GM12873 (cell line): ENCODE results near the gene SLC23A2.

Experiments
- TF ChIP-seq, protein P1 (sequence below): IDR thresholded peaks from 2 replicates; pipeline ENCODE4 v1.5.1; 2012; ENCODE audit warnings: low read depth, mild to moderate bottlenecking, moderate library complexity, low read length, control low read depth; ENCODE audit not compliant: insufficient read depth; ENCODE audit errors: missing control alignments

Gene SLC23A2

GRCh38 chr20:4883051-4883450, 118.3 kb downstream of the SLC23A2 start:
- TF ChIP-seq, protein P1, sequence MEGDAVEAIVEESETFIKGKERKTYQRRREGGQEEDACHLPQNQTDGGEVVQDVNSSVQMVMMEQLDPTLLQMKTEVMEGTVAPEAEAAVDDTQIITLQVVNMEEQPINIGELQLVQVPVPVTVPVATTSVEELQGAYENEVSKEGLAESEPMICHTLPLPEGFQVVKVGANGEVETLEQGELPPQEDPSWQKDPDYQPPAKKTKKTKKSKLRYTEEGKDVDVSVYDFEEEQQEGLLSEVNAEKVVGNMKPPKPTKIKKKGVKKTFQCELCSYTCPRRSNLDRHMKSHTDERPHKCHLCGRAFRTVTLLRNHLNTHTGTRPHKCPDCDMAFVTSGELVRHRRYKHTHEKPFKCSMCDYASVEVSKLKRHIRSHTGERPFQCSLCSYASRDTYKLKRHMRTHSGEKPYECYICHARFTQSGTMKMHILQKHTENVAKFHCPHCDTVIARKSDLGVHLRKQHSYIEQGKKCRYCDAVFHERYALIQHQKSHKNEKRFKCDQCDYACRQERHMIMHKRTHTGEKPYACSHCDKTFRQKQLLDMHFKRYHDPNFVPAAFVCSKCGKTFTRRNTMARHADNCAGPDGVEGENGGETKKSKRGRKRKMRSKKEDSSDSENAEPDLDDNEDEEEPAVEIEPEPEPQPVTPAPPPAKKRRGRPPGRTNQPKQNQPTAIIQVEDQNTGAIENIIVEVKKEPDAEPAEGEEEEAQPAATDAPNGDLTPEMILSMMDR, result no peak

- TF ChIP-seq, protein P1, result no peak
Measured at GRCh38 chr20:4881006-4881730, 120.1 kb downstream of the SLC23A2 start.

- TF ChIP-seq, protein P1, result no peak
Measured at GRCh38 chr20:4880051-4880450, 121.3 kb downstream of the SLC23A2 start.

DNA sequence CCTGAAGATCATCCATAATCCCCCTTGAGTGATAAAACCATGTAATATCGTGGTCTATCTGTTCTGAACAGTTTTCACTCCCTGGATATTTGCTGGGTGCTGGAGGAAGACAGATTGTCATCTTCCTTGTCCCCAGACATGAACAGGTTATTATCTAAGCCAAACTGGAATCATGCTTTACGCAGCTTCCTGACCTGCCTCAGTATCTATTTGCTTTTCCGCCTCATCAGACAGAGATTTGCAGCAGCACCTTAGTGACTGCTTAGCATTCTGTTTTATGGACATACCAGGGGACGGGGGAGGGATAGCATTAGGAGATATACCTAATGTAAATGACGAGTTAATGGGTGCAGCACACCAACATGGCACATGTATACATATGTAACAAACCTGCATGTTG, 124.6 kb downstream of the SLC23A2 start:
- TF ChIP-seq, protein P1, result no peak

DNA sequence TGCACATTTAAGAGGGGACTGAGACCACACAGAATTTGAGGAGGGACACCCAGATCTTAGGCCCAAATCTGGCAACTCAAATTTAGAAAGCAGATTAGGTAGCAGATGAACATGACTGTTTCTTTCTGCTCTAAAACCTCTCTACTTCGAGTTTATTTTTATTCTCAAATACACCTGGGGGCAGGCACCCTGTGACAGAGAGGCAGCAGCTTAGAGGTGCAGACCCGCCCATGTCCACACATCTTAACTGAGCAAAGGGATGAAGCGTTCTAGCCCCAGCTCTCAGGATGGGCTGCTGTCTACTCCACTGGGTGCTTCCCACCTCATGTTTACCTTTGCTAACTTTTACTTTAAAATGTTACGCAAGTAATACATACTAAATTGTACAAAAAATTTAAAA, 125.0 kb downstream of the SLC23A2 start:
- TF ChIP-seq, protein P1, result no peak

DNA sequence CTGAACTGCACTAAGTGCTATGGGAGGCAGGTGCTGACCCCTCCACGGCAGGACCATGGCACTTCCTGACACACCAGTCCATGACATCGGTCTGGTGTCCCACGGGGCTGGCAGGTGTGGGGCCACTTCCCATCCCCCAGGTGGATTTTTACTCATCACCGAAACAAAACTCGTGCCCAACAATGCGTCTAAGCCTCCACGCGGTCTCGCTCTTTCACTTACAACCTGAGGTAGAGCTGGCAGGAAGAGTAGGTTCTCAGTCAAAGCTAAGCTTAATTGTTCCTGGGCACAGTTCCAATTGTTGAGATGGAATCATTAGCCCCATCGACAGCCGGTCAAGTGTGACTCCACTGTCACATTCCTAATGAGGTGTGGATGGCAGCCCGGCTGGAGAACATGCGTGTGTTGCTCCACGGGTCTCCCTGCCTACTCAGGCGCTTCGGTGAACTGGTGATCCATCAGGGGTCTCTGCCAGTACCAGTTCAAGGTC, 125.7 kb downstream of the SLC23A2 start:
- TF ChIP-seq, protein P1, result no peak

GRCh38 chr20:4873396-4873795, 127.9 kb downstream of the SLC23A2 start:
- TF ChIP-seq, protein P1, result no peak
